OCI-LY7 (cell line): ENCODE measurements around the gene ATF1. TPM values are rescaled to one million over a fixed set of nuclear protein-coding genes. Genes with fewer than 3 reads are reported as not detected.
"Not testable (repeated sequence)": the region's sequence is repeated elsewhere in the genome, so short reads cannot be mapped to it uniquely, and the experiment has no call there.

Experiments
- BruUV-seq: library from RNA; stranded (reverse); fragments of 400-500 nt; replicated peaks from 2 replicates; lab custom pipeline; 2021; lab: Mats Ljungman, UMichigan
- CTCF ChIA-PET: fragments of 300-600 bp; sonication (Branson Sonifier 250); formaldehyde crosslinking; loops from one replicate; lab custom pipeline; 2022; ENCODE audit warnings: antibody characterized with exemption; ENCODE audit not compliant: unreplicated experiment; lab: Charles Lee
- POLR2A ChIA-PET: fragments of 300-600 bp; sonication (Branson Sonifier 250); formaldehyde crosslinking; loops from one replicate; lab custom pipeline; 2022; ENCODE audit warnings: antibody characterized with exemption; lab: Charles Lee
- DNase-seq: peaks from one replicate; pipeline ENCODE4 v3.0.0-alpha.2; 2015; ENCODE audit warnings: low spot score
- H2AFZ ChIP-seq: fragments of 200-600 bp; sonication (generic), shearing (Covaris generic); 2 replicates; pipeline ENCODE4 v1.6.1; 2014; ENCODE audit warnings: mild to moderate bottlenecking, antibody characterized with exemption, low read length, moderate library complexity
- H3K27ac ChIP-seq: fragments of 200-600 bp; sonication (generic); 2 replicates; pipeline ENCODE4 v1.5.1; 2014; ENCODE audit warnings: mixed run types, low read depth, mild to moderate bottlenecking, moderate library complexity, low read length, inconsistent platforms; ENCODE audit not compliant: poor library complexity, severe bottlenecking
- H3K36me3 ChIP-seq: fragments of 200-600 bp; sonication (generic); 2 replicates; pipeline ENCODE4 v1.6.1; 2014; ENCODE audit warnings: mild to moderate bottlenecking, antibody characterized with exemption, low read length, moderate library complexity, mixed read lengths; ENCODE audit not compliant: insufficient read depth
- H3K4me1 ChIP-seq: fragments of 200-600 bp; sonication (generic); 2 replicates; pipeline ENCODE4 v1.5.1; 2014; ENCODE audit warnings: mild to moderate bottlenecking, low read length; ENCODE audit not compliant: insufficient read depth, poor library complexity, severe bottlenecking
- H3K4me2 ChIP-seq: fragments of 200-600 bp; sonication (generic); 2 replicates; pipeline ENCODE4 v1.6.1; 2014; ENCODE audit warnings: mild to moderate bottlenecking, low read length
- H3K4me3 ChIP-seq: fragments of 200-600 bp; sonication (generic); 2 replicates; pipeline ENCODE4 v1.5.1; 2014; ENCODE audit warnings: mild to moderate bottlenecking, low read depth, low read length; ENCODE audit not compliant: poor library complexity, severe bottlenecking
- H3K79me2 ChIP-seq: fragments of 200-600 bp; sonication (generic); 2 replicates; pipeline ENCODE4 v1.6.1; 2016; ENCODE audit warnings: low read depth, mild to moderate bottlenecking, low read length, moderate library complexity, mixed read lengths; ENCODE audit not compliant: insufficient read depth
- H3K9me2 ChIP-seq: fragments of 200-600 bp; sonication (generic); 2 replicates; pipeline ENCODE4 v1.6.1; 2016; ENCODE audit warnings: mild to moderate bottlenecking, low read length, mixed read lengths; ENCODE audit not compliant: insufficient read depth
- H3K9me3 ChIP-seq: fragments of 200-600 bp; sonication (generic); 2 replicates; pipeline ENCODE4 v1.6.1; 2014; ENCODE audit warnings: mild to moderate bottlenecking, mixed run types, low read length, mixed read lengths
- H4K20me1 ChIP-seq: fragments of 200-600 bp; sonication (generic); 2 replicates; pipeline ENCODE4 v1.6.1; 2014; ENCODE audit warnings: mild to moderate bottlenecking, antibody characterized with exemption, low read length, moderate library complexity, mixed read lengths; ENCODE audit not compliant: insufficient read depth
- CTCF ChIP-seq: fragments of 200-600 bp; sonication (generic); conservative IDR thresholded peaks from 2 replicates; pipeline ENCODE4 v1.5.1; 2014; ENCODE audit warnings: mild to moderate bottlenecking, antibody characterized with exemption, low read length, moderate library complexity, mixed read lengths
- EZH2phosphoT487 ChIP-seq: fragments of 200-600 bp; sonication (generic); IDR thresholded peaks from 2 replicates; pipeline ENCODE4 v1.6.1; 2018; ENCODE audit warnings: low read depth, borderline replicate concordance, mild to moderate bottlenecking, mixed run types, antibody characterized with exemption, low read length, moderate library complexity, mixed read lengths
- intact Hi-C: fragments of 100-400 bp; cut with micrococcal nuclease; formaldehyde crosslinking; loops from one replicate; pipeline ENCODE4 v1.10.0; 2022; ENCODE audit not compliant: unreplicated experiment
- total RNA-seq, 2 experiments: library from RNA; depleted of rRNA in 1 of 2; stranded (reverse); fragments of >200 nt in 1 of 2; shearing (Covaris generic) in 1 of 2; gene quantifications; 2 replicates each; pipeline ENCODE4 v1.2.3, GENCODE V29; 2014 to 2022

Gene ATF1
- total RNA-seq, 2 experiments from 2014 or later: 47.4 to 55.7 TPM

GRCh38 chr12:50828886-50829285 is 65.0 kb downstream of the ATF1 start:
- no peaks in the 10 kb centered on the region for H4K20me1 ChIP-seq
- intact Hi-C loops: loop anchor here (5.0 kb wide), 1 partner anchor 513 kb away; no protein-coding TSS in a partner anchor
- no peak overlapping the region for H3K4me2 ChIP-seq
- TF ChIP-seq CTCF (no peak), EZH2phosphoT487 (no peak)
- H3K9me2 ChIP-seq: no peaks in the 10 kb centered on the region
- H3K36me3 ChIP-seq: no peaks in the 10 kb centered on the region
- DNase-seq: no peak
- BruUV-seq: no TSS peak
- no peaks in the 10 kb centered on the region for H3K79me2 ChIP-seq
- H3K4me3 ChIP-seq: no peak overlapping the region
- H3K9me3 ChIP-seq: no peaks in the 10 kb centered on the region
- H2AFZ ChIP-seq: no peak overlapping the region
- POLR2A ChIA-PET: interaction anchor here (0.6 kb wide), 2 partner anchors 97 to 820 kb away, joined by 4 to 8 read pairs; no protein-coding TSS in a partner anchor
- no peak overlapping the region for H3K27ac ChIP-seq
- CTCF ChIA-PET: no interaction called here
- H3K4me1 ChIP-seq: no peaks in the 10 kb centered on the region

- BruUV-seq, H3K4me1 ChIP-seq, H3K9me2 ChIP-seq, H3K9me3 ChIP-seq, H3K4me2 ChIP-seq, H2AFZ ChIP-seq, H3K27ac ChIP-seq, CTCF ChIA-PET, H4K20me1 ChIP-seq, H3K79me2 ChIP-seq, POLR2A ChIA-PET, H3K4me3 ChIP-seq, DNase-seq, H3K36me3 ChIP-seq: not testable (repeated sequence)
- intact Hi-C loops: loop anchor here (10.0 kb wide), 1 partner anchor 421 kb away; no protein-coding TSS in a partner anchor
These were observed 69.9 kb downstream of the ATF1 start for GRCh38 chr12:50833801-50834200.

DNA sequence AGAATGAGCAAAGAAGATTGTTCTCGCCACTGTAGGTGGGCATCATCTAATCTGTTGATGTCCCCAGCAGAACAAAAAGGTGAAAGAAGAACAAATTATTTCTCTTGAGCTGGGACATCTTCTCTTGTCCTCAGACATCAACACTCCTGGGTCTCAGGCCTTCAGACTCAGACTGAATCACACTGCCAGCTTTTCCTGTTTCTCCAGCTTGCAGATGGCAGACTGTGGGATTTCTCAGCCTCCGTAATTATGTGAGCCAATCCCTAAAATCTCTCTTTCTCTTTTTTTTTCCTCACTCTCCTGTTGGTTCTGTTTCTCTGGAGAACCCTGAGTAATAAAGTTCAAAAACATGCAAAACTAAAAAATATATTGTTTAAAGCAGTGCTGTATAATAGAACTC is 75.1 kb downstream of the ATF1 start:
- no peak overlapping the region for H3K27ac ChIP-seq
- no TSS peak for BruUV-seq
- no peaks in the 10 kb centered on the region for H4K20me1 ChIP-seq
- H3K4me1 ChIP-seq: no peaks in the 10 kb centered on the region
- intact Hi-C loops: loop anchor here (10.0 kb wide), 1 partner anchor 416 kb away; no protein-coding TSS in a partner anchor
- no peak for DNase-seq
- no peaks in the 10 kb centered on the region for H3K9me2 ChIP-seq
- CTCF ChIA-PET: no interaction called here
- H2AFZ ChIP-seq: no peak overlapping the region
- H3K4me3 ChIP-seq: no peak overlapping the region
- POLR2A ChIA-PET: no interaction called here
- peaks cover 13% of the 10 kb centered on the region for H3K9me3 ChIP-seq
- no peaks in the 10 kb centered on the region for H3K79me2 ChIP-seq
- H3K4me2 ChIP-seq: no peak overlapping the region
- no peak for TF ChIP-seq EZH2phosphoT487
- TF ChIP-seq CTCF: no peak
- H3K36me3 ChIP-seq: no peaks in the 10 kb centered on the region
